PC-3 (cell line): ENCODE results near the gene MID1.

Source experiments
- EZH2 ChIP-seq: fragments of 300-600 bp; sonication (generic); IDR thresholded peaks from one replicate; pipeline ENCODE4 v1.6.1; 2017; ENCODE audit warnings: antibody characterized with exemption, mild to moderate bottlenecking, low read length; ENCODE audit not compliant: unreplicated experiment
- EZH2phosphoT487 ChIP-seq: fragments of 300-600 bp; sonication (generic); IDR thresholded peaks from 2 replicates; pipeline ENCODE4 v1.6.1; 2018; ENCODE audit warnings: mild to moderate bottlenecking, antibody characterized with exemption, low read length, borderline replicate concordance
- TF ChIP-seq, protein P1 (sequence below): fragments of 300-600 bp; sonication (generic); conservative IDR thresholded peaks from 2 replicates; pipeline ENCODE4 v1.5.1; 2017; ENCODE audit warnings: antibody characterized with exemption, low read depth, mild to moderate bottlenecking, low read length

- TF ChIP-seq, protein P1, sequence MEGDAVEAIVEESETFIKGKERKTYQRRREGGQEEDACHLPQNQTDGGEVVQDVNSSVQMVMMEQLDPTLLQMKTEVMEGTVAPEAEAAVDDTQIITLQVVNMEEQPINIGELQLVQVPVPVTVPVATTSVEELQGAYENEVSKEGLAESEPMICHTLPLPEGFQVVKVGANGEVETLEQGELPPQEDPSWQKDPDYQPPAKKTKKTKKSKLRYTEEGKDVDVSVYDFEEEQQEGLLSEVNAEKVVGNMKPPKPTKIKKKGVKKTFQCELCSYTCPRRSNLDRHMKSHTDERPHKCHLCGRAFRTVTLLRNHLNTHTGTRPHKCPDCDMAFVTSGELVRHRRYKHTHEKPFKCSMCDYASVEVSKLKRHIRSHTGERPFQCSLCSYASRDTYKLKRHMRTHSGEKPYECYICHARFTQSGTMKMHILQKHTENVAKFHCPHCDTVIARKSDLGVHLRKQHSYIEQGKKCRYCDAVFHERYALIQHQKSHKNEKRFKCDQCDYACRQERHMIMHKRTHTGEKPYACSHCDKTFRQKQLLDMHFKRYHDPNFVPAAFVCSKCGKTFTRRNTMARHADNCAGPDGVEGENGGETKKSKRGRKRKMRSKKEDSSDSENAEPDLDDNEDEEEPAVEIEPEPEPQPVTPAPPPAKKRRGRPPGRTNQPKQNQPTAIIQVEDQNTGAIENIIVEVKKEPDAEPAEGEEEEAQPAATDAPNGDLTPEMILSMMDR = no peak
- TF ChIP-seq EZH2 = no peak
- no peak for TF ChIP-seq EZH2phosphoT487
Observed at GRCh38 chrX:10536744-10537143, 83.6 kb downstream of the MID1 start.
